ENCODE results near the gene KPTN. TPM values are rescaled to one million over a fixed set of nuclear protein-coding genes. Genes with fewer than 3 reads are reported as not detected.

The KPTN gene
- polyA plus RNA-seq, 12 donors, result 5.9 to 13.1 (median 8.0) TPM; not detected in 1

- no peak for DNase-seq
These were observed 13.4 kb downstream of the KPTN start for GRCh38 chr19:47470447-47471195.

DNA sequence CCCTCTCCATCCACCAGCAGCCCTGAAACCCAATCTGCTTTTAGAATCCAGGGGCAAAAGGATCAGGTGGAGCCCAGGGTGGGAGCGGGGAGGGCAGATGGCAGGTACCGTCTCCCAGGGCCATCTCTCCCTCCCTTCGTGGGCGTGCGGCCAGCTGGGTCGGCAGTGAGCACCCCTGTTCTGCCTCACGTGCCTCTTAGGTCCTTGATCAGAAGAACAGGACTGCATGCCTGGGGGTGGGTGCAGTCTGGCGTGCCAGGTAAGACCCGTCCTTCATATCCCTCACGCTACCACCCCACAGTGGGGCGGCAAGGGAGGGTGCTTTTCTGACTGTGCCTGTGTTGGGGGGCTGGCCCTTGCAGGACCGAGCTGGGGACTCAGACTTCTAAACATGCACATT lies 14.3 kb downstream of the KPTN start:
- no peak for DNase-seq

- no peak for DNase-seq
These were observed 14.7 kb downstream of the KPTN start for GRCh38 chr19:47469363-47469700.

- DNase-seq, result no peak
These were observed 16.1 kb downstream of the KPTN start for GRCh38 chr19:47467914-47468313.

DNA sequence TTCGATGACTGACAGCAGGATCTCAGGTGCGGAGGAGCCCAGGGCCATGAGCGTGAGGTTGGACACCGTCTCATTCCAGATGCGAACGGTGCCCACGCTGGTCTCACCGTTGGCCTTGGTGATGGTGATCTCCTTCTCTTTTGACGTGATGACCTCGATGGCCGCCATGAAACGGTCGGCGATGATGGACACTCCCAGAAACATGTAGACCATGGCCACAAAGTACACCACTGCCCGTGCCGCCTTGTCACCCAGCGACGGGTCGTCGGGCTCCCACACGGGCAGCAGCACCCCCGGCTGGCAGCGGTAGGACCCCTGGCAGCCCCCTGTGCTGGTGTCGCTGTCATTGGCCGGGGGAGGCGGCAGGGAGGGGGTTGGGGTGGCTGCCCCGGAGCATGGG lies 18.1 kb downstream of the KPTN start:
- DNase-seq, result no peak

DNA sequence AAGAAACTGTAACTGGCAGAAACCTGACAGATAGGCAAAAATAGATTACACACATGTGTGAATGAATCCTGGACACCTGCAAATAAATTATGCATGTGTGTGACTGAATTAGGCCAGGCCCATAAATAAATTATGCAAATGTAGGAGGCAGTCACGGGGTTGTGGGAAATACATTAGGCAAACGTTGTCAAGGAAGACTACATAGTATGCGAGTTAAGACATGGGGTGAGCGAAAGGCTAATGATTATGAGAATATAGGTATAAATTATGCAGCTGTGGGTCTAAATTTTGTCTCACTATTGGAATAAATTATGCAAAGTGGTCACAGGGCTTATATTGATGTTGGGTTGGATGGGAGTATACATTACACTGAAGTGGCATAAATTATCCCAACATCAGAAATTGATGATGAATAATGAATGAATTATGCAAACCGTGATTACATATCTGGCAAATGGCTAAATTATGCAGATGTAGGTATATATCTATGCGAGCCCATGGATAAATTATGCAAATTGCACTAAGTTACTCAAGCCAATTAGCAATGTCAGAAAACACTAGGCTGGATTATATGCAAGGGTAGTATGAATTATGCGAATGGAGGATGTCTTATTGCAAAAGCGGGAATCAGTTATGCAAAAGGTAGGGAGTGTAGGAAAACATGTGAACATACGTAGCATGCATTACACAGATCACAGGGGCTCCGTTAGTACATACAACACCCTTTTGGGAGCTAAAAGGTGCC lies 19.2 kb downstream of the KPTN start:
- no peak for DNase-seq

DNA sequence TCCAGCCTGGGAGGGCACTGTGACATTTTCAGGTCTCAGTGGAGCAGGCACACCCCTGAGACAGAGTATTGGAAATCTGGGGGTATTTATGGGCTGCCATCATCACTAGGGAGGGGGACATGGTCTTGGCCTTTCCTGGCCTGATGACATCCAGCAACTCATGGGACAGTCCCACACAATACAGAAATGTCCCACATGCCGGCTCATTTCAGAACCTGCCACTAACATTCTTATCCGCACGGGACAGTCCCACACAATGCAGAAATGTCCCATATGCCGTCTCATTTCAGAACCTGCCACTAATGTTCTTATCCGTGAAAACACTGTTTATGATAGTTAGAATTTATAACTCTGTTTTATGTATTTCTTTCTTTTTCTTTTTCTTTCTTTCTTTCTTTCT lies 22.1 kb downstream of the KPTN start:
- DNase-seq, result no peak

GRCh38 chr19:47459477-47459876 lies 24.5 kb downstream of the KPTN start:
- DNase-seq, result no peak

DNA sequence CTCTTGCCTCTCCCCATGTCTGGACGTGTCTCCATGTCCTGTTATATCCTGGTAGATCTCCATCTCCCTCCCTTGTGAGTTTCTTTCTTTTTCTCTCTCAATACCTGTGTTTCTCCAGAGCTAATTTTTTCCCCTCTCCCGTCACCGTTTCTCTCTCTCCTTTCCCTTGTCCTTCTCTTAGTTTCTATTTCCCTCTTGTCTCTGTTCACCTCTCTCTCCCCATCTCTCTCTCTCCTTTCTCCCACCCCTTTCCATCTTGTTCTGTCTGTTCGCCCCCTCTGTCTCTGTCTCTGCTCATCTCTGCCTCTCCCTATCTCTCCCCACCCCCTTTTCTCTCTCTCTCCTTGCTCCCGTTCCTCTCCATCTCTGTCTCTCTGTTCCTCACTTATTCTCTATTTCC lies 25.3 kb downstream of the KPTN start:
- no peak for DNase-seq

GRCh38 chr19:47456721-47457474 lies 27.1 kb downstream of the KPTN start:
- no peak for DNase-seq

GRCh38 chr19:47450478-47450877 lies 33.5 kb downstream of the KPTN start:
- no peak for DNase-seq

- no peak for DNase-seq
These were observed 35.7 kb downstream of the KPTN start for GRCh38 chr19:47448360-47448727.

DNA sequence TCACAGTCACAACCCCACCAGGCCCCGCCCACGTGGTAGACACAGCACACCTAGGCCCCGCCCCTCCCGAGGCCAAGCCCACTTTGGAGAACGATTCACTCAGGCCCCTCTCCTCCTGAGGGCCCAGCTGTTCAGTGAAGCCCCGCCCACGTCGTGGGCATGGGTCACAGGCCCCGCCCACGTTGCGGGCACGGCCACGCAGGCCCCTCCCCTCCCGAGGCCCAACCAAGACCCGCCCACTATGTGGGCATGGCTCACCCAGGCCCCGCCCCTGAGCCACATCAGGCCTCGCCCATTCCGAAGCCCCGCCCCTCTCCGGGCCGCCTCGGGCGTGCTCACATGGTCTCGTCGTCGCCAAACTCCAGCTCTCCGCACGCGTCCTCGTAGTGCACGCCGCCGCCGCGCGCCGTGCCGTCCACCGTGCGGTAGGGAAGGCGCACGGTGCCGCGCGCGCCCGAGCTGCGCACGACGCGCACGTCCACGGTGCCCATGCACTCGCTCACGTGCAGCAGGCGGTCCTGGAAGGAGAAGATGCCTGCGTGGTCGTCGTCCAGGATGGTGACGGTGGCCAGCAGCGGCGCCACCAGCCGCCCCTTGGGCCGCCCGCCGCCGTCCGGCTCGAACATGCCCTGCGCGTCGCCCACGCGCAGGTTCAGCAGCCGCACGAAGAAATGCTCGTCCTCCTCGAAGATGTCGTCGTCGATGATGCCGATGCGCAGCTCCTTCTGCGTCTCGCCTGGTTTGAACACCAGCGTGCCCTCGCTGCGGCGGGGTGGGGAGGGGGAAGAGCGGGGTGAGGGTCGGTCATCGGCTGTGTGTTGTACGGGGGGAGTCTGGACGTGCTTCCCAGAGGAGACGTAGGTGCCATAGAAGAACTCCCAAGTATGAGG lies 36.3 kb downstream of the KPTN start:
- no peak for DNase-seq

GRCh38 chr19:47446534-47447469 lies 37.2 kb downstream of the KPTN start:
- no peak for DNase-seq

DNA sequence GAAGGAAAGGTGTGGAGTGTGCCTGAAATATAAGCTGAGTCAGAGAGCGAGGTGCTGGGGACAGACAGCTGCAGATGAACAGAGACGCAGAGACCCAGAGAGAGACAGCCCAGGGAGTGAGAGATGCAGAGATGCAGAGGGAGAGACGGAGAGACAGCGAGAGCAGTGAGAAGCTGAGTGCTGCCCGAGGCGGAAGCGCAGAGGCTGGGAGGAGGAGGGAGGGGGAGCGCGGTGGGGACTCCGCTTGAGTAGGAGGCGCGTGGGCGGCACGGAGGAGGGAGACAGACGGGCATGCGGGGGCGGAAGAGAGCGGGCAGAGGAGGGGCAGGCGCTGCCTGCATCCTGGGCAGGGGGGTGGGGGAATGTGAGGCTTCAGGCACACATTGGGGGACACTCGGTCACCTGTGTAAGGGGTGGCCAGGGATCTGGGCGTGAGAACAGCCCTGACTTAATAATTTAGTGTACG lies 38.0 kb downstream of the KPTN start:
- DNase-seq, result no peak

GRCh38 chr19:47445527-47445926 lies 38.5 kb downstream of the KPTN start:
- no peak for DNase-seq

GRCh38 chr19:47444388-47444821 lies 39.6 kb downstream of the KPTN start:
- no peak for DNase-seq

- DNase-seq, result no peak
These were observed 40.7 kb downstream of the KPTN start for GRCh38 chr19:47443331-47443730.

DNA sequence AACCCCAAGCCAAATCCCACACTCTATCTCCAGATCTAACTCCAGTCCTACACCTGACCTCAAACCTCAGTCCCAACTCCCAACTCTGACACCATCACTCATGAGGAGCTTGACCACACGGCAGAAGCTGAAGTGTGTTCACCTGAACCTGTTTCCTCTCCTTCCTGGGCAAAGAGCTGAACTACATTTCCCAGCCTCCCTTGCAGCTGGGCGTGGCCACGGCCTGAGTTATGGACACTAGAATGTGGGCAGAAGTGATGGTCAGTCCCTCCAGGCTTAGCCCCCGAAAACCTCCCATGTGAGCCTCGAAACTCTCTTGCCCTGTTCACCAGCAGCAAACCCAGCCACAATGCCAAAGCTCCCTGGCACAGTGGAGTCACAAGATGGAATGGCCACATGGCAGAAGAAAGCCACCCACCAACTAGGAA lies 45.2 kb downstream of the KPTN start:
- no peak for DNase-seq

- no peak for DNase-seq
These were observed 46.5 kb downstream of the KPTN start for GRCh38 chr19:47437500-47437899.

All from muscle of arm (tissue), 12 donors.